Retinal pigment epithelial cell (primary cell): ENCODE data around the gene TMEM242.

Experiments
- DNase-seq: peaks from one replicate; pipeline ENCODE4 v3.0.0-alpha.2; 2010; ENCODE audit warnings: low read depth
- H3K4me3 ChIP-seq: 2 replicates; pipeline ENCODE4 v1.5.1; 2011; ENCODE audit warnings: mild to moderate bottlenecking, low read length, control low read depth, moderate library complexity
- TF ChIP-seq, protein P1 (sequence below): conservative IDR thresholded peaks from 2 replicates; pipeline ENCODE4 v1.5.1; 2011; ENCODE audit warnings: low read depth, low read length, control low read depth, inconsistent platforms

Gene TMEM242

DNA sequence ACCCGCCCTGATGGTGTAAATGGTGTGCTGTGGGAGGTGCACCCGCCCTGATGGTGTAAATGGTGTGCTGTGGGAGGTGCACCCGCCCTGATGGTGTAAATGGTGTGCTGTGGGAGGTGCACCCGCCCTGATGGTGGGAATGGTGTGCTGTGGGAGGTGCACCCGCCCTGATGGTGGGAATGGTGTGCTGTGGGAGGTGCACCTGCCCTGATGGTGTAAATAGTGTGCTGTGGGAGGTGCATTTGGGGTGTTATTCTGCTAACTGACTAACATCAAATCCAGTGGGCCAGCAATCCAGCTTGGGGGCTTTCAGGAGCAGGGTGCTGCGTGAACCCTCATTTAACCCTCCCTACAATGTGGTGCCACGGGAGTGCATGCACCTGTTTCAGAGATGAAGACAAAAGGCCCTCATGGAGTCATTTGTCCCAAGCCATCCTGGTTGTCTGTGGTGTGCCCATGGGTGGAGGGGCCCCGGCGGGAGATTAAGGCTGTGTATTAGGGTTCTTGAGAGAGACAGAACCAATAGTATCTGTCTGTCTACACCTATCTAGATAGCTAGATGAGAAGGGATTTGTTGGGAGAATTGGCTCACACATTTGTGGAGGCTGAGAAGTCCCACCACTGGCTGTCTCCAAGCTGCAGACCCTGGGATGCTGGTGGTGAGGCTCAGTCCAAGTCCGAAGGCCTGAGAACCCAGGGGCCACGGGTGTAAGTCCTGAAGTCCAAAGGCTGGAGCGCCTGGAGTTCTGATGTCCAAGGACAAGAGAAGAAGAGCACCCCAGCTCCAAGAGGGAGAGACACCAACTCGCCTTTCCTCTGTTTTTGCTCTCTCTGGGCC is 39.2 kb downstream of the TMEM242 start:
- TF ChIP-seq, protein P1, sequence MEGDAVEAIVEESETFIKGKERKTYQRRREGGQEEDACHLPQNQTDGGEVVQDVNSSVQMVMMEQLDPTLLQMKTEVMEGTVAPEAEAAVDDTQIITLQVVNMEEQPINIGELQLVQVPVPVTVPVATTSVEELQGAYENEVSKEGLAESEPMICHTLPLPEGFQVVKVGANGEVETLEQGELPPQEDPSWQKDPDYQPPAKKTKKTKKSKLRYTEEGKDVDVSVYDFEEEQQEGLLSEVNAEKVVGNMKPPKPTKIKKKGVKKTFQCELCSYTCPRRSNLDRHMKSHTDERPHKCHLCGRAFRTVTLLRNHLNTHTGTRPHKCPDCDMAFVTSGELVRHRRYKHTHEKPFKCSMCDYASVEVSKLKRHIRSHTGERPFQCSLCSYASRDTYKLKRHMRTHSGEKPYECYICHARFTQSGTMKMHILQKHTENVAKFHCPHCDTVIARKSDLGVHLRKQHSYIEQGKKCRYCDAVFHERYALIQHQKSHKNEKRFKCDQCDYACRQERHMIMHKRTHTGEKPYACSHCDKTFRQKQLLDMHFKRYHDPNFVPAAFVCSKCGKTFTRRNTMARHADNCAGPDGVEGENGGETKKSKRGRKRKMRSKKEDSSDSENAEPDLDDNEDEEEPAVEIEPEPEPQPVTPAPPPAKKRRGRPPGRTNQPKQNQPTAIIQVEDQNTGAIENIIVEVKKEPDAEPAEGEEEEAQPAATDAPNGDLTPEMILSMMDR, result no peak
- H3K4me3 ChIP-seq, result no peak overlapping the region
- no peak for DNase-seq

DNA sequence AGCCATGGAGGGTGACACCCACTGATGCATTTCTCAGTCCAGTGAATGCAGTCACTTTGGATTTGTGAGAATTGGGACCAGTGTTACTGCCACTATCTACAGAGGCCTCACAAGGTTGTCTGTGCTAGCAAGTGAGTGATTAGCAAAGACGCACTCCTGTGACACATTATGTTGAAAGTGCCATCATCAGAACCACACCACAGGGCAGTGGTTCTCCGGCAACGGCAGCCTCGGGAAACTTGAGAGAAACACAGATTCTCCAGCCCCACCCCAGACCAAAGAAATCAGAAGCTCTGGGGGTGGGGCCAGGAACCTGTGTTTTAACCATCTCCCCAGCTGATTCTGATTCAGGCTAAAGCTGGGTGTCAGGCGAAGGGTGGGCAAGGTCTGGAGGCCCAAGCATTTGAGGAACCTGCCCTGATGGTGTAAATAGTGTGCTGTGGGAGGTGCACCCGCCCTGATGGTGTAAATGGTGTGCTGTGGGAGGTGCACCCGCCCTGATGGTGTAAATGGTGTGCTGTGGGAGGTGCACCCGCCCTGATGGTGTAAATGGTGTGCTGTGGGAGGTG is 39.9 kb downstream of the TMEM242 start:
- no peak for DNase-seq
- H3K4me3 ChIP-seq, result no peak overlapping the region
- TF ChIP-seq, protein P1, result no peak

DNA sequence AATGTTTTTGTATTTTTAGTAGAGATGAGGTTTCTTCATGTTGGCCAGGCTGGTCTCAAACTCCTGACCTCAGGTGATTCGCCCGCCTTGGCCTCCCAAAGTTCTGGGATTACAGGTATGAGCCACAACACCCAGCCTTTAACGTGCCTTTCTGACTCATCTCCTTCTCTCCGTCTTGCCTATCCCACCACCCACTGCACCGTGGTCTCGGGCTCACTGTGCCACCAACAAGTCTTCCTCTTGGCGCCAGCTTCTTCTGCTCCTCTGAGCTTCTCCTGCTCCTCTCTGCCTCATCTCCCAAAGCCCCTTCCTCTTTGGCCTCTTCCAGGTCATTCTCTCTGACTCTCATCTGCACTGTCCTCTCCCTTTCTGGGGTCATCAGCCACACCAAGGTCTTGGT is 41.0 kb downstream of the TMEM242 start:
- DNase-seq, result no peak
- H3K4me3 ChIP-seq, result no peak overlapping the region
- TF ChIP-seq, protein P1, result no peak

DNA sequence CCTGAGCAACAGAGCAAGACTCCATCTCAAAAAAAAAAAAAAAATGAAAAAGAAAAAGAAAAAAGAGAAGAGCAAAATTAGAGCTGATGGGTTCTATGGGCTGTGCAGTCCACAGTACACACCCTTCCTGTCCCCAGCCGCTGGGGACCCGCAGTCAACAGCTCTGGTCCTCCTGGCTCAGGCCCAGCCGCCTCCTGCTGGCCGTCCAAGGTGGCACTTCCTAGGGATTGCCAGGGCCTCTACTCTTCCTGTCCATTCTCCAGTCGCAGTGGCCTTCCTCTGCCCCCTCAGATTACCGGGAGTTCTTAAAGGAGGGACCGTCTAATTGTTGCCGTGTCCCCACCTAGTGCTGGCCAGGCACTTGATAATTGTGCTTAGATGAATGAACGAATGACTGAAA is 41.7 kb downstream of the TMEM242 start:
- DNase-seq, result no peak
- H3K4me3 ChIP-seq, result no peak overlapping the region
- TF ChIP-seq, protein P1, result peak; percentile 37

DNA sequence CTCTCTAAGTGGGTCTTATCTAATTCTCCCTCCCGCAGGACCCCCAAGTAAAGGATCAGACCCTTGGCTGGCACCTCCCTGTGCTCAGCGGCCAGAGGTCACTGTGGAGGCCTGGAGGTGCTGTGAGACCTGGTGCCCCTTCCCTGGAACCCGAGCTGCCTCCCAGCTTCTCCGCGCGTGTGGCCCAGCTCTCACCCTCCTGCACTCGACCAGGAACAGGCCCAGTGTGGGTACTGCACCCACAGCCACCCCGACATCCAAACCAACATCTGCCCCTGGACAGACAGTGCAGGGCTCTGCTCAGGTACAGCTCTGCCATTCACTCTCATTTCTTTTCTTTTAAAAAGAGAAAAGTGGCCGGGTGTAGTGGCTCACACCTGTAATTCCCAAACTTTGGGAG is 42.4 kb downstream of the TMEM242 start:
- TF ChIP-seq, protein P1, result no peak
- DNase-seq, result no peak
- no peak overlapping the region for H3K4me3 ChIP-seq

DNA sequence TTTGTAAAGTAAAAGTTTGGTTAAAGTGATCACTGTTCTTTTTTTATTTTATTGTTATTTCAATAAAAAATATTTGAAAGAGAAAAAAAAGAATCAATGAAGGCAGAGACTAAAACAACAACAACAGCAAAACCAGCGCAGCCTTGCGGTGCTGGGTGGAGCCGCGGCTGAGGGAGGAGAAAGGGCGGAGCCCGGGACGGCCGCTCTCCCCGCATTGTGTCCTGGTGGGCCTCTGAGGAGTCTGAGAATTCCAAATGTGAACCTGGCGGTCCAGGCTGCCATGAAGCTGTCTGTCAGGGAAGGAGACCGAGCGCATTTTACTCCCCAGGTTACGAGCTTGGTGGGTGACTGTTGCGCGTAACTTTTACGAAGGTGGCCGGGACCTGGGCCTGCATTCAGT is 43.2 kb downstream of the TMEM242 start:
- no peak for DNase-seq
- H3K4me3 ChIP-seq, result no peak overlapping the region
- TF ChIP-seq, protein P1, result no peak

DNA sequence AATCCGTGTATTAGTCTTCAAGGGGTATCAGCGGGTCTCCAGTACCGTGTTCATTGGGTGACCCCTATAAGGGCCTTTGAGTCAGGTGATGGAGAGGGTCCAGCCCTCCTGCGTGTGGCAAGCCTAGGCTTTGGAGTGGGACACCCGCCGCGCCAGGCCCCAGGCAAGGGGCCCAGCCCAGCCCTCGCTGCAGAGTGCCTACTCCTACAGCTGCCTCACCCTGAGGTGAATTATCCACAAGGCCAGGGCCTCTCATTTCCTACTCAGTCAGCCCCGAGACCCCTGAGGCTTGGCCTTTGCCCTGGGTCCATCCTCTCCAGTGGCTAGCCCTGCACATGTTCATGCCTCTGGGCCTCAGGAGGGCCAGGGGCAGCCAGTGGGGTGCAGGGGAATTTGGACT is 45.1 kb downstream of the TMEM242 start:
- TF ChIP-seq, protein P1, result no peak
- no peak overlapping the region for H3K4me3 ChIP-seq
- no peak for DNase-seq
